ENCODE measurements around the gene SMCHD1.
"Not testable (repeated sequence)": the region's sequence is repeated elsewhere in the genome, so short reads cannot be mapped to it uniquely, and the experiment has no call there.

The SMCHD1 gene

GRCh38 chr18:2660849-2661248 lies 5.3 kb downstream of the SMCHD1 start:
- not testable (repeated sequence) for DNase-seq

GRCh38 chr18:2662288-2662687 lies 6.8 kb downstream of the SMCHD1 start:
- DNase-seq = not testable (repeated sequence)

- DNase-seq = no peak
Measured at GRCh38 chr18:2662990-2663389, 7.5 kb downstream of the SMCHD1 start.

- DNase-seq = no peak
Measured at GRCh38 chr18:2672410-2672809, 16.9 kb downstream of the SMCHD1 start.

- no peak for DNase-seq
Measured at GRCh38 chr18:2672872-2673271, 17.3 kb downstream of the SMCHD1 start.

- not testable (repeated sequence) for DNase-seq
Measured at GRCh38 chr18:2678933-2679332, 23.4 kb downstream of the SMCHD1 start.

GRCh38 chr18:2680216-2680792 lies 24.8 kb downstream of the SMCHD1 start:
- DNase-seq = no peak

- no peak for DNase-seq
Measured at GRCh38 chr18:2681993-2682603, 26.6 kb downstream of the SMCHD1 start.

GRCh38 chr18:2683055-2683454 lies 27.5 kb downstream of the SMCHD1 start:
- no peak for DNase-seq

- no peak for DNase-seq
Measured at GRCh38 chr18:2686349-2686968, 30.9 kb downstream of the SMCHD1 start.

- no peak for DNase-seq
Measured at GRCh38 chr18:2687390-2688001, 32.0 kb downstream of the SMCHD1 start.

- no peak for DNase-seq
Measured at GRCh38 chr18:2692508-2692907, 37.0 kb downstream of the SMCHD1 start.

- DNase-seq = no peak
Measured at GRCh38 chr18:2697184-2697583, 41.7 kb downstream of the SMCHD1 start.

- no peak for DNase-seq
Measured at GRCh38 chr18:2699001-2699400, 43.5 kb downstream of the SMCHD1 start.

- DNase-seq = no peak
Measured at GRCh38 chr18:2704541-2704940, 49.0 kb downstream of the SMCHD1 start.

- DNase-seq = no peak
Measured at GRCh38 chr18:2706903-2707302, 51.4 kb downstream of the SMCHD1 start.

- DNase-seq = no peak
Measured at GRCh38 chr18:2707551-2708168, 52.1 kb downstream of the SMCHD1 start.

GRCh38 chr18:2709316-2709715 lies 53.8 kb downstream of the SMCHD1 start:
- no peak for DNase-seq

- no peak for DNase-seq
Measured at GRCh38 chr18:2714140-2714539, 58.6 kb downstream of the SMCHD1 start.

- no peak for DNase-seq
Measured at GRCh38 chr18:2715990-2716389, 60.5 kb downstream of the SMCHD1 start.

- DNase-seq = no peak
Measured at GRCh38 chr18:2716394-2717326, 61.1 kb downstream of the SMCHD1 start.

- no peak for DNase-seq
Measured at GRCh38 chr18:2717407-2717806, 61.9 kb downstream of the SMCHD1 start.

- DNase-seq = no peak
Measured at GRCh38 chr18:2719040-2719439, 63.5 kb downstream of the SMCHD1 start.
